Ascending aorta (tissue), 2 donors: ENCODE results near the gene CDK3. TPM values are rescaled to one million over a fixed set of nuclear protein-coding genes. Genes with fewer than 3 reads are reported as not detected.

Experiments used
- DNase-seq, 2 donors: peaks; one replicate each; pipeline ENCODE4 v3.0.0-alpha.2; 2019; ENCODE audit warnings: low spot score in 2 of 2
- H3K27ac ChIP-seq, 2 donors: fragments of 200-600 bp; sonication (generic); one replicate each; pipeline ENCODE4 v1.5.1; 2016 to 2017; ENCODE audit warnings: mild to moderate bottlenecking in 1 of 2
- H3K27me3 ChIP-seq: fragments of 200-600 bp; sonication (generic); one replicate; pipeline ENCODE4 v1.5.1; 2017
- H3K36me3 ChIP-seq, 2 donors: fragments of 200-600 bp; sonication (generic); one replicate each; pipeline ENCODE4 v1.5.1; 2016
- H3K4me1 ChIP-seq, 2 donors: fragments of 200-600 bp; sonication (generic); one replicate each; pipeline ENCODE4 v1.5.1; 2016 to 2017; ENCODE audit warnings: mild to moderate bottlenecking in 1 of 2
- H3K4me3 ChIP-seq, 2 donors: fragments of 200-600 bp; sonication (generic); one replicate each; pipeline ENCODE4 v1.5.1; 2016 to 2017; ENCODE audit warnings: mild to moderate bottlenecking in 1 of 2
- H3K9me3 ChIP-seq, 2 donors: fragments of 200-600 bp; sonication (generic); one replicate each; pipeline ENCODE4 v1.5.1; 2016
- CTCF ChIP-seq, 3 experiments: fragments of 200-600 bp in 2 of 3; fragments of 450-650 bp in 1 of 3; sonication (generic) in 2 of 3; IDR thresholded peaks; one replicate each; pipeline ENCODE4 v1.5.1; 2016 to 2019; ENCODE audit warnings: antibody characterized with exemption in 3 of 3, mild to moderate bottlenecking in 1 of 3, moderate library complexity in 1 of 3
- intact Hi-C: fragments of 100-400 bp; cut with DNase I; formaldehyde crosslinking; loops from one replicate; pipeline ENCODE4 v1.15.1; 2023
- total RNA-seq: library from RNA; depleted of rRNA; stranded (reverse); fragments of >200 nt; gene quantifications from one replicate; pipeline ENCODE4 v1.1.0, GENCODE V29; 2016

Gene CDK3
- total RNA-seq, 1 donor from 2014 or later, result 2.1 TPM

GRCh38 chr17:76032780-76033108, 32.1 kb downstream of the CDK3 start:
- no peaks in the 10 kb centered on the region for H3K36me3 ChIP-seq
- H3K4me1 ChIP-seq, result no peaks in the 10 kb centered on the region
- TF ChIP-seq CTCF (IDR thresholded peaks at IDR 0.05), result no peak
- H3K27ac ChIP-seq, result no peak overlapping the region
- no peaks in the 10 kb centered on the region for H3K9me3 ChIP-seq
- intact Hi-C loops, result no loop called here
- H3K4me3 ChIP-seq, result no peak overlapping the region
- no peak for DNase-seq
- H3K27me3 ChIP-seq, result no peaks in the 10 kb centered on the region

GRCh38 chr17:76033139-76033538, 32.5 kb downstream of the CDK3 start:
- intact Hi-C loops, result no loop called here

GRCh38 chr17:76034428-76035350, 34.0 kb downstream of the CDK3 start:
- no peak for TF ChIP-seq CTCF (IDR thresholded peaks at IDR 0.05)
- DNase-seq, result no peak
- Histone ChIP-seq H3K27ac (no peak overlapping the region), H3K36me3 (peaks cover 8 to 17% of the 10 kb centered on the region in 2 donors), H3K27me3 (no peaks in the 10 kb centered on the region), H3K4me1 (no peaks in the 10 kb centered on the region), H3K4me3 (no peak overlapping the region), H3K9me3 (no peaks in the 10 kb centered on the region)
- intact Hi-C loops, result no loop called here

More at GRCh38 chr17:76033139-76033538, 32.5 kb downstream of the CDK3 start:
- Histone ChIP-seq H3K27me3 (no peaks in the 10 kb centered on the region), H3K36me3 (peaks cover 0 to 2% of the 10 kb centered on the region in 2 donors), H3K27ac (no peak overlapping the region), H3K9me3 (no peaks in the 10 kb centered on the region), H3K4me1 (no peaks in the 10 kb centered on the region), H3K4me3 (no peak overlapping the region)
- no peak for TF ChIP-seq CTCF (IDR thresholded peaks at IDR 0.05)
- no peak for DNase-seq

GRCh38 chr17:76036497-76037261, 36.0 kb downstream of the CDK3 start:
- intact Hi-C loops, result no loop called here
- no peak for TF ChIP-seq CTCF (IDR thresholded peaks at IDR 0.05)
- Histone ChIP-seq H3K4me1 (no peaks in the 10 kb centered on the region), H3K36me3 (peaks cover 28 to 37% of the 10 kb centered on the region in 2 donors), H3K27me3 (no peaks in the 10 kb centered on the region), H3K27ac (no peak overlapping the region), H3K4me3 (no peak overlapping the region), H3K9me3 (no peaks in the 10 kb centered on the region)
- DNase-seq, result no peak

- DNase-seq, result no peak
- no peak for TF ChIP-seq CTCF (IDR thresholded peaks at IDR 0.05)
- Histone ChIP-seq H3K27ac (no peak overlapping the region), H3K9me3 (no peaks in the 10 kb centered on the region), H3K36me3 (peaks cover 42 to 50% of the 10 kb centered on the region in 2 donors), H3K27me3 (no peaks in the 10 kb centered on the region), H3K4me1 (no peaks in the 10 kb centered on the region), H3K4me3 (no peak overlapping the region)
- intact Hi-C loops, result no loop called here
Measured at GRCh38 chr17:76038050-76038449, 37.4 kb downstream of the CDK3 start.
